GM19372 (cell line): ENCODE measurements around the gene PDE4D.
"Not testable (repeated sequence)": the region's sequence is repeated elsewhere in the genome, so short reads cannot be mapped to it uniquely, and the experiment has no call there.

Source experiments
- ATAC-seq: cut with Tn5 transposase; IDR thresholded peaks from one replicate; pipeline ENCODE4 v1.9.1; 2021; ENCODE audit warnings: mild to moderate bottlenecking, low read depth, moderate library complexity; ENCODE audit not compliant: unreplicated experiment

The PDE4D gene

GRCh38 chr5:59593439-59594007 is 300.0 kb downstream of the PDE4D start:
- ATAC-seq: no peak

GRCh38 chr5:59592101-59592500 is 301.4 kb downstream of the PDE4D start:
- ATAC-seq: no peak

GRCh38 chr5:59591162-59591561 is 302.4 kb downstream of the PDE4D start:
- no peak for ATAC-seq

GRCh38 chr5:59588922-59589321 is 304.6 kb downstream of the PDE4D start:
- ATAC-seq: no peak

- ATAC-seq: no peak
Measured at GRCh38 chr5:59587489-59588337, 305.8 kb downstream of the PDE4D start.

- ATAC-seq: no peak
Measured at GRCh38 chr5:59586841-59587240, 306.7 kb downstream of the PDE4D start.

- no peak for ATAC-seq
Measured at GRCh38 chr5:59584858-59585846, 308.4 kb downstream of the PDE4D start.

- ATAC-seq: no peak
Measured at GRCh38 chr5:59583810-59584562, 309.5 kb downstream of the PDE4D start.

GRCh38 chr5:59583151-59583809 is 310.2 kb downstream of the PDE4D start:
- ATAC-seq: no peak

- no peak for ATAC-seq
Measured at GRCh38 chr5:59582746-59583145, 310.8 kb downstream of the PDE4D start.

GRCh38 chr5:59579824-59580167 is 313.7 kb downstream of the PDE4D start:
- ATAC-seq: no peak

- no peak for ATAC-seq
Measured at GRCh38 chr5:59579101-59579823, 314.3 kb downstream of the PDE4D start.

- no peak for ATAC-seq
Measured at GRCh38 chr5:59577485-59577884, 316.0 kb downstream of the PDE4D start.

- ATAC-seq: no peak
Measured at GRCh38 chr5:59575648-59576445, 317.7 kb downstream of the PDE4D start.

GRCh38 chr5:59573509-59573908 is 320.0 kb downstream of the PDE4D start:
- not testable (repeated sequence) for ATAC-seq

- ATAC-seq: no peak
Measured at GRCh38 chr5:59571067-59571466, 322.5 kb downstream of the PDE4D start.

GRCh38 chr5:59569608-59570334 is 323.8 kb downstream of the PDE4D start:
- ATAC-seq: no peak

GRCh38 chr5:59569158-59569557 is 324.4 kb downstream of the PDE4D start:
- ATAC-seq: no peak
